HS-5 (cell line): Measurements from ENCODE around the gene HLX.

Experiments used
- DNase-seq: peaks from one replicate; pipeline ENCODE4 v3.0.0-alpha.2; 2012; ENCODE audit warnings: low read depth

The HLX gene

DNA sequence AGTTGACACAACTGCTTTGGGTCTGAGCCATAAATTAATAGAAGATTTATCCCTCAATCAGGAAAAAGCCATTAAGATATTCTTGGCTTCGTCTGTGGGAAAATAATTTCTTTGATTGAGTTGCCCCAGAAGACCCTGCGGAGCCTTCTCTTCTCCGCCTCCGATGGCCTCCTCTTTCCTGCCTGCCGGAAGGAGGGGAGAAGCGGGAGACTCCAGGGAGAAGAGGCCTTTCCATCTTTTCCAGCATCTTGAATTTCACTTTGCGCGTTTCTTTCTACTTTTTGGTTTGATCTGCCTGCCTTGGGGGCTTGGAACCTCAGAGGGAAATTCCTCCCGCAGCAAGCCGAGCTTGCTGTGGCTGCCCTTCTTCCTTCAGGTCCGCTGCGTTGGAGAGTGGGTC lies 16.8 kb downstream of the HLX start:
- no peak for DNase-seq

DNA sequence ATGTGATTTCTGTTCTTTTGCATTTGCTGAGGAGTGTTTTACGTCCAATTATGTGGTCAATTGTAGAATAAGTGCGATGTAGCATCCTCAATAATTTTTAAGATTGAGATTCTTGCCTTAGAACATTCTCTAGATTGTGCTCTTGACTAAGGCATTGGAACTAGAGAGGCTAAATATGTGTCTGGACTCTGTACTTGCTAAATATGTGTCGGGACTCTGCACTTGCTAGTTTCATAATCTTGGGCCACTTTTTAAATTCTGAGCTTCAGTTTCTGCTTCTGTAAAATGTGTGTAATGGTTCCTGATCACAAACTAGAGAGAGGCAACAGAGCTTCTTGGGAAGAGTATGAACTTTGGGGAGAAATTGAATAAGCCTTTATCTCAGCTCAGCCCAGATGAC lies 21.6 kb downstream of the HLX start:
- DNase-seq = no peak

DNA sequence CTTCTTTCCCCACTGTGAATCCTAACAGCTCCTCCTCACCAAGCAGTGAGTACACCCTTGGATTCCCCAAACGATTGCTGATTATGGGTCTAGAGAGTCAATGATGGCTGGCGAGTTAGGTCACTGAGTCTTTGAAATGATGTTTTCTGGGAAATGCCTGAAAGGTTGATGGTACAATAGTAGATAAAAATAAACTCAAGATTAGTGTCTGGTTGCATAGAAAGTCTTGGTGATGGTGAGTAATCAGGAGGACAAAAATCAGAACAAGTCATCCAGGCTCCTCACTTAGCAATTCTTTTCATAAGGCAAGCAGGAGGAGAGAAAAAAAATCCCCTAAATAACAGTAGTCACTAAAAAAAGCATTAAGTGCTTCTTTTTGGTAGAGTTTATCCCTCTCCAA lies 22.6 kb downstream of the HLX start:
- DNase-seq = no peak

DNA sequence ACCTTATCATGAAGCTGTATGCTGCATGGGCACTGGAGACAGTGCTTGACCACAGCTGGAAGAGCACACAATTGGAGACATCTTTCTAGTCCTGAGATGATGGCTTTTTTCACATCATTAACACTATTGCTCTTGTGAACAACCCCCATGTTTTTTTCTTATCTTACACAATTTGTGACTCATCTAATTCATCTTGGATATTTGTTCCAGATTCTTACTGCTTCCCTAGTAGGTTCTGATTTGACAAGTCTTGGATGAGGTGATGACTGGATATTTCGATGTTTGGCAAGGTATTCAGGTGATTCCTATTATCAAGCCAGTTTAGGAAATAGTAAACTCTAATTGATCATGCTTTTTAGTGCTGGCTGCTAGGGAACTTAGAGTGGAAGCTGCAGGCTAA lies 23.7 kb downstream of the HLX start:
- DNase-seq = no peak

DNA sequence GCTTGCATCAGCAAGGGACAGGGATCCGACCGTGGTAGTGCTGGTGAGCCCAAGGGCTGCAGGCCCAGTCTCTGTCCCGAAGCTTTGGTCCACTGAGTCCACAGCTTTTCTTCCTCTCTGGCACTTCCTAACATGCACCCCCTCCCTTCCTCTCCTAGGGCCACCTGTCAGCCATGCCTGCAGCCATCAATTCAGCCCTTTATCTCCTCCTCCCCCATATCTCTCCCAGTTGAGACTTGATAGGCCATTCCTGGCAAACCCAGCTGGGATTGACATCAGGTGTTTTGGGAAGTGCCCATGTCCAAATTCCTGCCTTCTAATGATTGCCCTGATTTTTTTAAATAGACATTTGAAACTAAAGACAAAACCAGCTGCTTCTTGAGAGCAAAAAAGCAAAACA lies 25.6 kb downstream of the HLX start:
- DNase-seq = no peak

DNA sequence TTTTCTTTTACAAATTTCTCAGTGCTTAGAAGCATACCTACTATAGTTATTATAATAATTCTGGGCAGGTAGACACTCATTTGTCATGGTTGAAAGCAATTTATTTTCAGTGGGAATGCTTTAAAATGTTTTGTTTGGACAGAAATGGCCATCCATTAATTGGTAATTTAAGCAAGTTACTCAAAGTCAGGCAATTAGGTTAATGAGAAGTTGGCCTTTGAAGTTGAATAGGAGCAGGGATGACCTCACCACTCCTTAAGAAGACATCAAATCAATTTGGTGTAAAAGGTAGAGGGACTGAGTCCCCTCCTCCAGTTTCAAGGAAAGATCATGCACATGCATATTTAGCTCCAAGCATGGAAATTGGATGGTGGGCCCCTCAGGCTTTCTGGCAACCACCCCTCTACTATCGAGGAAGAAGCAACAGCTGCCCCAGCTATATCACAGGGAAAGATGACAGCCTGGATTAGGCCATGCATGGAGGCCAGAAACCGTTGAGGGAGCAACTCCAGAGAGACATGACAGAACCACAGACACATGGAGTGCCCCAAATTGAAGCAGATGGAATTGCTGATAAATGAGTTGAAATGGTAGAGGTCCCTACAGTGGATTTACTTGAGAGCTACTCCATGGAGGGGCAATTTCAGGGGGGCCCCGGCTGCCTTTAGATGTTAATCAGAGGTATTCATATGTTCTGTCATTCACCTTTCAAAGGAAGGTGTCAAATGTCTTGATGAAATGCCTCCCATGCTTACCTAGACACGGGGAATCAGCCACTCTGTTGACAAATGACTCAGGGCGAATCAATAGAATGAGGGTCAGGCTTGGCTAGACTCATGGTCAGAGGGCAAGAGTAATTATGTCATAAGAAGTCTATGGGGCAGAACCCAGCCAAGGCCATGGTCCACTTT lies 26.7 kb downstream of the HLX start:
- DNase-seq = no peak

DNA sequence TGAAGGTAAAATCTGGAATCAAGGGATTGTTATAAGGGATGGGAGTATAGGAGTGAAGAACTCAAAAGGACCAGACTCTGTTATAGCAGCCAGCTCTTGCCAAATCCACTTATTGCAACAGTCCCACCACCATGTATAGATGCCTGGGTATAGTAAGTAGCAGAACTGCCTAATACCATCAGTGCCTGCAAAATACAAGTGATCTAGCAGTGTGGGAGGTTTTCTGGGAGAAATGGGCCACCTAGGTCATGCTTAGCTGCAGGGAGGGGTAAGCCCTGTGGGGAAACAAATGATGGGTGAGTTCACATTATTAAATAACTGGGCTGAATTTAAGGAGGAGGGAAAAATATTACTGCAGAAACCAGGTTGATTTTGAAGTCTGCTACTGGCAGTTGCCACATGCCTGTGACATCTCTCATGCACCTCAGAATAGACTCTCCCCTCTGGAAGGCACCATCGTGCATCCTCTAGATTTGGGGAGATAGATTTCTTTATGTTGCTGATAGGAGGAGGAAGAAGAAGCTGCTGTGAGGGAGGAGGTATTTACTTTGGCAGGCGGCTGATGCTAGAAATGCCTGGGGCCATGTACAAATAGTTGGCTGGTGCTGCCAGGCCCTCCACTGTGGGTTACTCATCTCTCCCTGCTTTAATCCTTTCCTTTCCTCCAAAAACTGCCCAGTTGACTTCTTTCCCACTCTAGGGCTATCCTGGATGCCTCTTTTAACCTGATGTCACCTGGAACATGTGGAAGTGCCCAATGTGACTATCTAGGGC lies 27.5 kb downstream of the HLX start:
- no peak for DNase-seq

DNA sequence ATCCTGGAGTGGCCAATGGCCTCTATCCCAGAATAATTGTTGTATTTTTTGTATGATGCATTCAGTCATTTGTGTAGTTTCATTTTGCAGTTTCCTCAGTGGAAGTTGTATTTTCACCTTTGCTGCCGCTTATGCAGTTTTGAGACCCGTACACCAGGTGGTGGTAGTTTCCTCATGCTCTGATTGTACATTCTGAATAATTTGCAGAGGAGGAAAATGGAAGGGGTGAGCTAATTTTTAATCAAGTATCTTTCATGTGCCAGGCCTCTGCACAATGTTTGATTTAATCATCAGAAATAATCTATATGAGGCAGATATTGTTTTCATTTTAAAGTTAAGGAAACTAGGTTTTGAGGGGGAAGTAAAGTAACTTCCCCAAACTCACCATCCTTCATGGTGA lies 29.5 kb downstream of the HLX start:
- no peak for DNase-seq

DNA sequence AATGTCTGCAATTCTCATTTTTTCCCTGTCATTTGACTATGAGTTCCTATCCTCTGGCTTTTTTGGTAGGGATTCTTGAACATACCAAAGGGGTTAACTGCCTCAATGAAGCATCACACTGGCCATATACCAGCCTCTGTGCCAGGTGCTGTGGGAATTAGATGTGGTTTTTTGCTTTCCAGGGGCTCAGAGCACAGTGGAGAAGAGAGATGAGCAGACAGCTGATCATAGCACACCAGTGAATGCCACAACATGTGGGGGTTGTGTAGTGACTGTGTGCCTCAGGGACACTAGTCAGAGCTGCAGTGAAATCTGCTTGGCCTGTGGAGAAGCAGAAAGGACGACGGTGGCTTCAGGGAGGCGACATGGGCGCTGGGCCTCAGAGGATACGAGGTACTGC lies 30.8 kb downstream of the HLX start:
- DNase-seq = no peak

DNA sequence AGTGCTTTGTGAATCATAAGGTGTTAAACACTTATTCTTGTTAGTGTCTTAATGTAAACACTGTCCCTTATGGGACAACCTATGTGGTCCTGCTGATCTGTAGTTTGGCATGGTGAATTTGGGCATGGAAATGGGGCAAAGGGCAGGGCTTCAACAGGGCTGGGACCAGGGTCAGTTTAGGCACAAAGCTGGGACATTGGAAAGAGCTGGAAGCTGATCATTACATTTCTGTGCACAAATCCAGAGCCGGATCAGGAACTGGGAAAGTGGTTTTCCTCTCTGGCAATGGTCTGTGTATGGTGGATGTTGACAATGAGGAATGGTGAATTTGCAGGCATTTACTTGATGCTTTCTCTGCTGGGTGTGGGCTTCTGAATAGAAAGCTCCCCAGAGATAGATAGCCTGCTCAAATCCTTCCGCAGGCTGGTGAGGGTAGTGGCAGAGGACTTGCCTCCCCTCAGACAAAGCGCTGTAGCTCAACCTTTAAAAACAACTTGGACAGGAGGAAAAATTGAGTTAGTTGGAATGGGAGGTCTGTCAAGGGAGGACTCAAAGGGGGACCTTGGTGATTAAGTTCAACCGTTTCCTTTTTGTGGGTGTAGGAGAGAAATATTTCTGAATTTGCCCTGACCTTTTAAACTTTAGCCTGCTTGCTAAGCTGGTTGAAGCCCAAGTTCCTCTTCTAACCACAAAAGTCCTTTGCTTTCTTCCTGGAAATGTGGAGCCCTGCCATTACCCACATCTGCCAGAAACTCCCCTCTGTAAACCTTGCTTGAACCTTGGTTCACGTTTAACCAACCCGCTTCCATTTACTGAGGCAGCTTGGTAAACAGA lies 35.3 kb downstream of the HLX start:
- no peak for DNase-seq

DNA sequence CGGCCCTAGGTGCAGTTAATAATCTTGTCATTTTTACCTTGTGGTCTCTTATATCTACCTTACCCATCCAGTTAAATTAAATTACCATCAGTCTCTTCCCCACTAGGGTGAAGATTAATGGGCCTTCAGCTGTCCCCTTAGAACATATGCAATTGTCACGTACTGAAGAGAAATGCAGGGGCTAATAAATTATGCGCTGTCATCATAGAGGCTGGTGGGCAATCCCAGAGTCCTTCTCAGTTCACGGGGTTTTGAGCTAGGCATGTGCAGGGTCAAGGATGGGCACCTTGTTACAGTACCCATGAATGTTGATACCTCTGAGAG lies 35.8 kb downstream of the HLX start:
- no peak for DNase-seq

DNA sequence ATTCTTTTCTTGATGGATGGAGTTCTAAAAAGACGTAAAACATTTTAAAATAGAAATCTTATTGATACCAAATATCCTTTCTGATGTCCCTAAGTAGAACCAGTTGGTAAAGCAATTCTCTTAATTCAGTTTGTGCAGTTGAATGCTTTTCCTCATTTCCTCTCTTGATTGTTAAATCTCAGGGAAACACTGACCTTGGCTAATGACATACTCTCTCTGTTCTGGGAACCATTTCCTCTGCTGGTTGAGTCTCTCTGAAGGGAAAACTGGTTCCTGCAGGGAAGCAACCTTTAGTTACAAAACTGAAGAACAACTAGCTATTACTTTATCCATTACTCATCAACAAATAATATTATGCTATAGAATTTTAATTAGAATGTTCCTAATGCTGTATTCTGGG lies 36.7 kb downstream of the HLX start:
- DNase-seq = no peak

DNA sequence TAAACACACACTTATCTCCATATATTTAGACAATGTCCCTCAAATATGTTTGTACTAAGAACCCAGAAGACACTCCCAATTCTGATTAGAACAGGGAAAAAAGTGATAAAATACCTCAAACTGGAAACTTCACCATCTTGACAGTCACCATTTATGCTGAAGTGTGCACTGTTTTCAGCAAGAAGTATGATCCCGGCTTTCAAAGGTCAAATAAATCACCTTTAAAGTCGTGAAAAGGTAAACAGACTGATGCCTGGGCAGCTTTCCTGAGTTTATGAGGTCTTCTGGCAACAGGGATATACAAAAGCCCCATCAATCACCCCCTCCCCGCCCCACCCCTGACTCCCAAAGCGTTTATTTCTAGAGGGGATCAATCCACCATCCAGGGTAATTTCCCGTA lies 37.9 kb downstream of the HLX start:
- no peak for DNase-seq

DNA sequence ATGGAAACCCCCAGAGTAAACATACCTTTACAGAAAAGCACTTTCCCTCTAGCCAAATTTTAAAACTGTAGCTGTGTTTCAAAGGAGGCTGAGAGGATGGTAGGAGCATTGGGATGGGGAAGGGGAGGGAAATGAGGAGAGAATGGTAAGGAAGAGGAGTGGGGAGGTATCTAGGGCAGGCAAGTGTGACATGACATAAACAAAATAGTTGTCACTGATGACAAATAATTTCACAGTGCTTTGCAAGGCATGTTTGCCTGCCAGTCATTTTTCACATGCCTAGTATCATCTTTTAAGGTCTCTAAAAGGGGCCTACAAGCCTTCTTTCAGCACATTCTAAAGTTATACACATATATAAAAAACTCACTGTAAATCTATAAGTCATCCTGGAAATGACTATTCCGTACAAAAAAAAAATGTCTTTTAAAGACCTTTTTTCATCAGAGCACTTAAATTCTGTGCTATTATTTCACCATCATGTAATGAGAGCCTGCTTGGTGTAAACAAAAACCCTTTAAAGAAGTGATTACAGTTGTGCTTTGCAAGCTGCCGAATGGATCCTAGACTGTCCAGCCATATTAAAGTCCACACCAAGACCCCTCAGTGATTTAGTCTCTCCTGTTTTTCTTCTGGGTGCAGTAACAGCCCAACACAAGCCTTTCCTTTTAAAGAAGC lies 38.4 kb downstream of the HLX start:
- DNase-seq = no peak

DNA sequence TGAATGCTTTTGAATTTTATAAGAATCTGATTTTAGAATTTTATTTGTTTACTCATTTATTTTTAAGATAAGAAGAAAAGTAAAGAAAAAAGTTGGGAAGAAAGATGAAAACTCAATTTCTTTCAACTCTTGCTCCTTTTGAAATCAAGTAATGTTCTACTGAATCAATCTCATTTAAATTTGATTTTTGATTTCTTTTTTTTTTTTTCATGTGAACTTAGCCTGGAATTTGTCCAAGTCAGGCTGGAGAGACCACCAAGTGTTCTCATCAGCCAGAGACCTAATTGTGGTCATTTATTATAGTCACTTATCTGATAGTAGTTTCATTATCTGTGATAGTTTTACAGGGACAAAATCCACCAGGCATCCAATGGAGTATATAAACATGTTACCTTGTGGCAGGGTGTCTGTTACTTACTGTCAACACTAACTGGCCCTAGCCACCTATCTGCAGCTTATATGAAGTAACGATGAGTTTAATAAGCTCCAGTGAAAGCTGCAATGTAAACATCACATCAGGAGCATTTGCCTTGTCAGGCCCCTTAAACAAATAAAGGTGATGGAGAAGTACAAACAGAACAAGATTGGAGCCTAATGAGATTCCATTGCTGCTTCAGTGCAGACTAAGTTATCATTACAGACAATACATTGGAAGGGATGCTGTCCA lies 39.2 kb downstream of the HLX start:
- DNase-seq = no peak

DNA sequence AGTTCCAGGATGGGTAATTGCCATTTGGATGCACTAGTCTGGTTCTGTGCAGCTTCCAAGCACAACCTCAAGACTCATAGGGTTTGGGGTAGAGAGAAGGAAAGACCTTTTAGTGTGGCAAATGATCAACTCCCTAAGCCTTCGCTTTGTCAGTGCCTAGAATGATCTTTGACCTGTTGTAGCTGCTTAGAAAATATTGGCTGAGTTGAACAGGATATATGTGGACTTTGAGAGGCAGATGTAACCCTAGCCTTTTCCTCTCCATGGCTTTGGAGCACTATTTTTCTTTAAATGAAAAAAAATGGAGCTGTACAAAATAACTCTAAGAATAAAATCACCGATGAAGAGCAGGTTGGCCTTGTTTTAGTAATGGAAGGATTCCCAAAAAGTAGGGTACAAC lies 41.7 kb downstream of the HLX start:
- no peak for DNase-seq

DNA sequence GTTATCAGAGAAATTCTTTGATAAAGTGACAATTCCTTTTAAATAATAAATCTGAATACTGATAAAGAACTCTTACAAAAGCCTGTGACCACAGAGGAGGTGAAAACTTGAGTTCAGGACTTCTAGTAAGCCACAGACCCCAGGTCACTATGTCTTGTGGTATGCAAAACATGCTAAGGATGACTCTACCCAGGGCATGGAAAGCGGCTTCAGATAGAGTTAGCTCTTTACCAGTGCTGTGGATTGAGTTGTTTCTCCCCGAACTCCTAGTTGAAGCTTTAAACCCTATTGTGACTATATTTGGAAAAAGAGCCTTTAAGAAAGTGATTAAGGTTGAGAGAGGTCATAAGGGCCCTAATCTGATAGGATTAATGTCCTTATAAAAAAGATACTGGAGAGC lies 42.3 kb downstream of the HLX start:
- no peak for DNase-seq

DNA sequence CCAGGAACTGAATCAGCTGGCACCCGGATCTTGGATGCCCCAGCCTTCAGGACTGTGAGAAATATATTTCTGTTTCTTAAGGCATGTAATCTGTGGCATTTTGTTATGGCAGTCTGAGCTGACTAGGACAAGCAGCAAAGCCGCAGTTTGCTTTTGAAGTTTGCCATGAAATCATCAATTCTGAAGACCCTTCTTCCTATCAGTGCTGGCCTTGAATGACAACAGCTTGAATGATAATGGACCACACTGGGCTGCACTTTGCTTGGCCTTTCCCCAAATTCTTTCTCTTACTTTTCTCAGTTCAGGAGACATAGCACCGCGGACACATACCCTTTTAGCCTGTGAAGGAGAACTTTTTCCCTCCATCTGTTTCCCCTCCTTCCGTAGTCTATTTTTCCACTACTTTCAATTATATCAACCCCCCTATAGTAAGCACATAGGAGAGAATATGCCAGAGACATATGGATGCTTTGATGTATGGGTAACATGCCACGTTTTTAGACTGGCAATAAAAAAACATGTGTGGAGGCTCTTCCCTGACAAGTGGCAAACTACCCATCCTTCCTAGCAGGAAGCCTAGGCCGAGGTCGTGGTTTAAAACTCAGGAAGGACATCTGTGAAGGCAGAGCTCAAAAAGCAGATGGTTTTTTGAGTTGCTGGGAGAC lies 42.9 kb downstream of the HLX start:
- no peak for DNase-seq

DNA sequence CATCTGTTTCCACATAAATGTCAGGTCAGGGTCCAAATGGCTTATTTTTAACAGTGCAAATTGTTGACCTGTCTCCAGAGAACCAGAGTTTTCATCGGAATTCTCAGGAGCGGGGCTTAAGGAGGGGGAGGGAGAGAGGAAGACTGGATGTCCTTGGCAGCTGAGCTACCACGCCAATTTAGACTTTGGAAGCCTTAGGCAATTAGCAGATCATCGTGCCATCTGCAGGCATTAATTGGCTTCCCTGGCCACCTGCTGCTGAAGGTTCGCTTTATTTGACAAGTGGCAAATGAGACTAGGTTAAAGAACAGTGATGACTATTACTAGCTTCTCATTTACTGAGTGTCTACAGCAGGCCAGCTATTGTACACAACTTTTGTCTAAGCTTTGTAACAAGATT lies 43.7 kb downstream of the HLX start:
- DNase-seq = no peak

DNA sequence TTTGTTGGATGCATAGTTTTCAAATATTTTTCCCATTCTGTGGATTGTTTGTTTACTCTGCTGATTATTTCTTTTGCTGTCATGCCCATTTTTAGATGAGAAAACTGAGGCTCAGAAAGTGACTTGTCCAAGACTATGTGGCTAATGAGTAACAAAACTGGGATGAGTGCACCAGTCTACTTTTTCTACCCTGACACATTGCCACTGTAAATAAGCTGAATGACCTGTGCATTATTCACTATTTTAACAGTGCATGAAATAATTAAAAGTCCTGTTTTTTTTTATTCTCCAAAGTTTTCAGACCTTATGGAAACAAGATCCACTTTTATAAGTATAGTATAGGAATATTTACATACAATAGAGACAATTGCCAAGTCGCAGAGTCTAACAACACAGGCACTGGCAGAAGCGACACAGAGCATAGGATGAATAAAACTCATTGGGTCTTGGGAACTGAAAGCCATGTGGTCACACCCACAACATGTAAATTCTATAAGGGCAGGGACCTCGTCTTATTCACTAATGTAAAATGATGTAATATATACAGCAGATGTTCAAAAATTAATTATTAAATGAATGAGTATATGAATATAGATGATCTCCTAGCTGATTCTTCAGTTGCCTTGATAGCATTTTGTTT lies 45.2 kb downstream of the HLX start:
- no peak for DNase-seq

DNA sequence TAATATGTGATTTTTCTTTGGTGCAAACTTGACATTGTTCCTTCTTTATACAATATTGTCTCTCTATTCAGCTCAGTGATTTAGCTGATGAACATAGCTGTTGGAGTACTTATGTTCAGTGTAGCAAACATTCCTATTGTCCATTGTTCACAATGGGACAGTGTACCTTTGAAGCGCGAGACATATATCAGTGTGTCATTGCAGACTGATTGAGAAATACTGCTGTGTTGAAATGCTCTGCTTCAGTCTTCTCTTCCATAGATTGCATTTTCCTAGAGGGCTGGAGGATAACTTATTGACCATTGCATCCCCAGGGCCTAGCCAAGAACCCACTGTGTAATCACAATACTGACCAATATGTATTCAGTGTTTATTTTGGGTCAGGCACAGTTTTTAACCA lies 46.5 kb downstream of the HLX start:
- no peak for DNase-seq
